Mesendoderm (in vitro differentiated cells): ENCODE measurements around the gene CLCN6. TPM values are rescaled to one million over a fixed set of nuclear protein-coding genes. Genes with fewer than 3 reads are reported as not detected.
A peak's percentile ranks its signal among the peaks of the same experiment; 100 is the strongest.

Experiments used
- DNase-seq: peaks from one replicate; pipeline ENCODE4 v3.0.0; 2013
- H2AK5ac ChIP-seq: 2 replicates; pipeline ENCODE4 v1.6.1; 2013; ENCODE audit warnings: low read length, inconsistent platforms
- H2BK120ac ChIP-seq: 2 replicates; pipeline ENCODE4 v1.6.1; 2013; ENCODE audit warnings: low read depth, mild to moderate bottlenecking, low read length, moderate library complexity, mixed read lengths
- H2BK15ac ChIP-seq: replicated peaks from 2 replicates; pipeline ENCODE4 v1.6.1; 2013; ENCODE audit warnings: low read depth, mild to moderate bottlenecking, moderate library complexity
- H2BK5ac ChIP-seq: 2 replicates; pipeline ENCODE4 v1.6.1; 2013; ENCODE audit warnings: low read length, inconsistent platforms
- H3K18ac ChIP-seq: 2 replicates; pipeline ENCODE4 v1.6.1; 2013; ENCODE audit warnings: mild to moderate bottlenecking, low read length, mixed read lengths
- H3K23ac ChIP-seq: one replicate; pipeline ENCODE4 v1.6.1; 2013; ENCODE audit warnings: low read length
- H3K27ac ChIP-seq: 2 replicates; pipeline ENCODE4 v1.5.1; 2013; ENCODE audit warnings: low read depth, mild to moderate bottlenecking, inconsistent platforms, low read length, moderate library complexity
- H3K27me3 ChIP-seq: 2 replicates; pipeline ENCODE4 v1.6.1; 2013; ENCODE audit warnings: low read length, control low read depth, mild to moderate bottlenecking, inconsistent platforms; ENCODE audit not compliant: insufficient read depth, poor library complexity
- H3K36me3 ChIP-seq: 2 replicates; pipeline ENCODE4 v1.6.1; 2013; ENCODE audit warnings: low read length, inconsistent platforms; ENCODE audit not compliant: control insufficient read depth, insufficient read depth
- H3K4ac ChIP-seq: one replicate; pipeline ENCODE4 v1.6.1; 2013; ENCODE audit warnings: low read depth, mild to moderate bottlenecking, low read length, moderate library complexity
- H3K4me1 ChIP-seq: 2 replicates; pipeline ENCODE4 v1.6.1; 2013; ENCODE audit warnings: low read depth, low read length, inconsistent platforms; ENCODE audit not compliant: control insufficient read depth
- H3K4me2 ChIP-seq: 2 replicates; pipeline ENCODE4 v1.6.1; 2013; ENCODE audit warnings: low read length
- H3K4me3 ChIP-seq: 2 replicates; pipeline ENCODE4 v1.5.1; 2013; ENCODE audit warnings: mild to moderate bottlenecking, low read length
- H3K56ac ChIP-seq: one replicate; pipeline ENCODE4 v1.6.1; 2013; ENCODE audit warnings: low read length
- H3K79me1 ChIP-seq: 2 replicates; pipeline ENCODE4 v1.6.1; 2013; ENCODE audit warnings: low read length, inconsistent platforms
- H3K79me2 ChIP-seq: 2 replicates; pipeline ENCODE4 v1.6.1; 2013; ENCODE audit warnings: mild to moderate bottlenecking, low read length; ENCODE audit not compliant: control insufficient read depth, insufficient read depth
- H3K9ac ChIP-seq: 2 replicates; pipeline ENCODE4 v1.6.1; 2013; ENCODE audit warnings: low read length, inconsistent platforms
- H4K5ac ChIP-seq: one replicate; pipeline ENCODE4 v1.6.1; 2013; ENCODE audit warnings: low read length
- H4K8ac ChIP-seq: one replicate; pipeline ENCODE4 v1.6.1; 2013; ENCODE audit warnings: low read depth, mild to moderate bottlenecking, control low read depth, low read length, moderate library complexity
- WGBS: extraction: QIAGEN DNeasy Blood & Tissue Kit; methylation state at CpG from one replicate; pipeline ENCODE4 v1.1.7; 2013; ENCODE audit warnings: low lambda C conversion rate, missing lambda C conversion rate; ENCODE audit not compliant: insufficient coverage; ENCODE audit errors: extremely low coverage; 5-methylcytosine and 5-hydroxymethylcytosine counted together
- polyA plus RNA-seq, 2 experiments: library from polyadenylated mRNA; stranded (reverse); fragments of 200-250 nt; gene quantifications; one replicate each; pipeline ENCODE4 v1.2.3, GENCODE V29; 2013

CLCN6 gene
- polyA plus RNA-seq (2013, experiment 1 of 2) = 14.3 TPM
- polyA plus RNA-seq (2013, experiment 2 of 2) = 14.5 TPM

- H3K4ac ChIP-seq = peak within 1 kb of the TSS; percentile 41
- DNase-seq = peak; percentile 100
- peak within 1 kb of the TSS; percentile 95 for H3K4me2 ChIP-seq
- H2BK5ac ChIP-seq = peak within 1 kb of the TSS; percentile 85
- H3K4me1 ChIP-seq = peaks cover 12% of the 10 kb centered on the region
- peak within 1 kb of the TSS; percentile 95 for H3K27ac ChIP-seq
- H3K36me3 ChIP-seq = peaks cover 4% of the 10 kb centered on the region
- no CpG with 5 or more reads among the region's 72 CpGs for WGBS
- H2BK120ac ChIP-seq = peak within 1 kb of the TSS; percentile 17
- H2BK15ac ChIP-seq = no peak within 1 kb of the TSS
- H3K4me3 ChIP-seq = peak within 1 kb of the TSS; percentile 84
- H3K23ac ChIP-seq = no peak within 1 kb of the TSS
- peak within 1 kb of the TSS; percentile 96 for H3K9ac ChIP-seq
- no peaks in the 10 kb centered on the region for H3K27me3 ChIP-seq
- peaks cover 27% of the 10 kb centered on the region for H3K79me2 ChIP-seq
- peak within 1 kb of the TSS; percentile 55 for H3K18ac ChIP-seq
- peak within 1 kb of the TSS; percentile 83 for H2AK5ac ChIP-seq
- H3K56ac ChIP-seq = peak within 1 kb of the TSS; percentile 99
- H4K8ac ChIP-seq = peak within 1 kb of the TSS; percentile 28
- peaks cover 15% of the 10 kb centered on the region for H3K79me1 ChIP-seq
- H4K5ac ChIP-seq = no peak within 1 kb of the TSS
Observed at GRCh38 chr1:11805422-11806306, at the start of gene CLCN6, which contains the start of gene MTHFR. Gene CLCN6, plus strand, starts transcription at chr1:11806191. Its CDS starts 72 bp downstream, at chr1:11806263. Gene MTHFR, minus strand, starts transcription at chr1:11805964. Its CDS starts 2,848 bp downstream, at chr1:11803116.

GRCh38 chr1:11757047-11757446 is 48.9 kb upstream of the CLCN6 start:
- H2BK5ac ChIP-seq = no peak overlapping the region
- no peaks in the 10 kb centered on the region for H3K79me1 ChIP-seq
- no peak overlapping the region for H2BK15ac ChIP-seq
- H3K18ac ChIP-seq = no peak overlapping the region
- H3K4ac ChIP-seq = no peak overlapping the region
- H3K27ac ChIP-seq = no peak overlapping the region
- H3K36me3 ChIP-seq = no peaks in the 10 kb centered on the region
- no peak overlapping the region for H3K9ac ChIP-seq
- H3K27me3 ChIP-seq = no peaks in the 10 kb centered on the region
- DNase-seq = no peak
- peaks cover 4% of the 10 kb centered on the region for H3K4me1 ChIP-seq
- H3K23ac ChIP-seq = no peak overlapping the region
- no peak overlapping the region for H3K56ac ChIP-seq
- H2AK5ac ChIP-seq = no peak overlapping the region
- H3K4me3 ChIP-seq = no peak overlapping the region
- no peak overlapping the region for H4K8ac ChIP-seq
- no peaks in the 10 kb centered on the region for H3K79me2 ChIP-seq
- no peak overlapping the region for H3K4me2 ChIP-seq
- no peak overlapping the region for H4K5ac ChIP-seq
- no CpG with 5 or more reads among the region's 1 CpG for WGBS
- H2BK120ac ChIP-seq = no peak overlapping the region

- WGBS = no CpG with 5 or more reads among the region's 4 CpGs
- no peak overlapping the region for H2BK5ac ChIP-seq
- no peak overlapping the region for H3K23ac ChIP-seq
- no peak overlapping the region for H3K4me2 ChIP-seq
- H3K79me2 ChIP-seq = no peaks in the 10 kb centered on the region
- H2BK120ac ChIP-seq = no peak overlapping the region
- DNase-seq = no peak
- no peak overlapping the region for H3K27ac ChIP-seq
- no peak overlapping the region for H2BK15ac ChIP-seq
- H3K27me3 ChIP-seq = no peaks in the 10 kb centered on the region
- H3K9ac ChIP-seq = no peak overlapping the region
- H4K5ac ChIP-seq = no peak overlapping the region
- H3K4me1 ChIP-seq = no peaks in the 10 kb centered on the region
- no peak overlapping the region for H3K4ac ChIP-seq
- no peaks in the 10 kb centered on the region for H3K36me3 ChIP-seq
- H2AK5ac ChIP-seq = no peak overlapping the region
- no peaks in the 10 kb centered on the region for H3K79me1 ChIP-seq
- no peak overlapping the region for H3K56ac ChIP-seq
- no peak overlapping the region for H3K18ac ChIP-seq
- H3K4me3 ChIP-seq = no peak overlapping the region
- no peak overlapping the region for H4K8ac ChIP-seq
Observed at GRCh38 chr1:11759791-11760190, 46.2 kb upstream of the CLCN6 start.

- Histone ChIP-seq H3K36me3 (no peaks in the 10 kb centered on the region), H3K27ac (no peak overlapping the region), H2BK5ac (no peak overlapping the region), H3K4me1 (no peaks in the 10 kb centered on the region), H4K5ac (no peak overlapping the region), H2BK120ac (no peak overlapping the region), H2AK5ac (no peak overlapping the region), H3K4me3 (no peak overlapping the region), H3K4ac (no peak overlapping the region), H3K23ac (no peak overlapping the region), H3K9ac (no peak overlapping the region), H3K56ac (no peak overlapping the region), H3K79me2 (no peaks in the 10 kb centered on the region), H2BK15ac (no peak overlapping the region), H3K4me2 (no peak overlapping the region), H3K18ac (no peak overlapping the region), H4K8ac (no peak overlapping the region), H3K27me3 (no peaks in the 10 kb centered on the region), H3K79me1 (no peaks in the 10 kb centered on the region)
- WGBS = no CpG with 5 or more reads among the region's 6 CpGs
- no peak for DNase-seq
Observed at GRCh38 chr1:11761285-11761684, 44.7 kb upstream of the CLCN6 start.

GRCh38 chr1:11761988-11762406 is 44.0 kb upstream of the CLCN6 start, which contains the start of gene C1orf167:
Gene C1orf167, plus strand, starts transcription at chr1:11762193. Its CDS starts 2,208 bp downstream, at chr1:11764401.
- Histone ChIP-seq H3K27me3 (no peaks in the 10 kb centered on the region), H3K79me1 (no peaks in the 10 kb centered on the region), H3K56ac (peak within 1 kb of the TSS; percentile 64), H3K18ac (no peak within 1 kb of the TSS), H4K5ac (no peak within 1 kb of the TSS), H4K8ac (no peak within 1 kb of the TSS), H3K4me3 (no peak within 1 kb of the TSS), H3K23ac (no peak within 1 kb of the TSS), H2BK15ac (no peak within 1 kb of the TSS), H3K4me1 (no peaks in the 10 kb centered on the region), H2BK5ac (no peak within 1 kb of the TSS), H2BK120ac (no peak within 1 kb of the TSS), H3K9ac (no peak within 1 kb of the TSS), H3K27ac (no peak within 1 kb of the TSS), H2AK5ac (no peak within 1 kb of the TSS), H3K4ac (no peak within 1 kb of the TSS), H3K79me2 (no peaks in the 10 kb centered on the region), H3K4me2 (peak within 1 kb of the TSS; percentile 48), H3K36me3 (no peaks in the 10 kb centered on the region)
- peak; percentile 52 for DNase-seq
- no CpG with 5 or more reads among the region's 29 CpGs for WGBS
